HG03045 (cell line): Measurements from ENCODE around the gene CLP1.
"Not testable (repeated sequence)": the region's sequence is repeated elsewhere in the genome, so short reads cannot be mapped to it uniquely, and the experiment has no call there.

Experiments
- ATAC-seq: cut with Tn5 transposase; IDR thresholded peaks from one replicate; pipeline ENCODE4 v1.9.1; 2021; ENCODE audit warnings: mild to moderate bottlenecking, moderate library complexity; ENCODE audit not compliant: unreplicated experiment

Gene CLP1

DNA sequence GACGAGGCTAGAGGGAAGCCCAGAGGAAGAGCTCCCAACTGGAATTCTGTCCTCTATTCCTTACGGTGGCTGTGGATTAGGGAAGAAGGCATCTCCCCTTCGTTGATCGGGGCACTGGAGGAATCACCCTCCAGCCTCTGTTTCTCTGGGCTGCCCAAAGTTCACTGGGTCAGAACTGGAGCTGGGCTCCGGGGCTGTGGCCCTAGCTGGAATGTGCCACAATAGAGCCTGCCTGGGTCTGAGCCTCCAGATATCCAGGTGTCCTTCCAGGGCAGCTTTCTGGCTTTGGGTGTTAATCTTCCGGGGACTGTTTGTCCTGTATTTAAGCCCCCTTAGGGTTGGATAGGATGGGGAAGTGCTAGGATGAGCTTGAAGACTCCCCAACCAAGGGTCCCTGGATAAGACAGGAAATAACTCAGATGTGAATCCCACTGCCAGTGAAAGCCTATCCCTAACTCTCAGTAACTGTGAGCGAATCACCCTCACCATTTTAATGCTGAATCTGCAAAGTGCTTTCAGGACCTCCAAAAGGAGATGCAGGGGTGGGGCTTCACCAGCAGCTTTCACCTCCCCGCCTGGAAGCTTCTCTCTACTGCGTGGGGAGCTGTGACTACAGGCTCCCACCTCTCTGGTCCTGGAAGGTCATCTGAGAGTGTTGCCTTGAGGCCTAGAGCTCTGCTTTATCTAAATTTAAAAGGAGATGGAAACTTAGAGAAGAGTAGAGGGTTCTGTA lies 17.3 kb upstream of the CLP1 start:
- no peak for ATAC-seq

DNA sequence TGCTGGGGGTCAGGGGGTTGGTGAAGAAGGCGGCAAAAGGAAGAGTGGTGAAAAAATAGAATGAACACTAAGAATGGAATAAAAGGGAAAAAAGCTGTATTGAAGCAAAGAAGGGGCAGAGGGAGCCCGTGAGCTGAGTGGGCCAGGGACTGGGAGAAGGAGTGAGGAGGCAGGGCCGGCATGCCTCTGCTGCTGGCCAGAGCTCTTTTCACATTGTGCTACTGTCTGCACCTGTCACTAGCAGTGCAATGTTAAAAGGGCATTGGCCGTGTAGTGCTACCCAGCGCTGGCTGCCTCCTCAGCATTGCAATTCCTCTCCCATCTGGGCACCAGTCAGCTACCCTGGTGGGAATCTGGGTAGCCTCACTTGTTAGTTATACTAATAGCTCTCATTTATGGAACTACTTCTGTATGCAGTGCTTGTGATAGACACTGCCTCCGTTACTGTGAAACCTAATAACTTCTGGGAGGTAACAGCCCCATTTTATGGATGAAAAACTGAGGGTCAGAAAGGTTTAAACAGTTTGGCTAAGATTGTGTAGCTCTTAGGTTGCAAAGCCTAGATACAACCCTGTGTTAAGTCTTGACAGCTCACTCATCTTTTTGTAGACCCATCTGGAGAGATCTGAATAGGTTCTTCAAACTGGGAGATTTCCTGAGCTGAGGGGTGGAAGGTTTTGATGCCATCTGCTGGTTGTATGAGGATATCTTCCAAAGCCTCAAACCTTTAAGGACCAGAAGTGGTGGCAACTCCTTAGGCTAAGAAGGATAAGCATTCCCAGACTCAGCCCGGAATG lies 16.4 kb upstream of the CLP1 start:
- no peak for ATAC-seq

DNA sequence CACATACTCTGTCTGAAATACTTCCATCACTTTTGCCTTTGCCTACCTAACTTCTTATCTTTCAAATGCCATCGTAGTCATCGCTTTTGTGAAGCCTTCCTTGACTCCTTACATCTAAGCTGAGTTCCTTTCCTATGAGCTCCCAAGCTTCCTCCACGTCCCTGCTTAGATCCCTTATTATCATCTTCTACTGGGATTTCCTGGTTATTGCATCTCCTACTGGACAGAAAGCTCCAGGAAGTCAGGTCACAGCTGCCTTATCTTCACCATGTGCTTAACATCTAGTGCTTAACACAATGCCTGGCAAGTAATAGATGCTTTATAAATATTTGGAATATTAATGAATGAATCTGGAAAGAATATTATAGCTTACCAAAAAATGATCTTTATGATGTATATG lies 13.8 kb upstream of the CLP1 start:
- ATAC-seq, result no peak

DNA sequence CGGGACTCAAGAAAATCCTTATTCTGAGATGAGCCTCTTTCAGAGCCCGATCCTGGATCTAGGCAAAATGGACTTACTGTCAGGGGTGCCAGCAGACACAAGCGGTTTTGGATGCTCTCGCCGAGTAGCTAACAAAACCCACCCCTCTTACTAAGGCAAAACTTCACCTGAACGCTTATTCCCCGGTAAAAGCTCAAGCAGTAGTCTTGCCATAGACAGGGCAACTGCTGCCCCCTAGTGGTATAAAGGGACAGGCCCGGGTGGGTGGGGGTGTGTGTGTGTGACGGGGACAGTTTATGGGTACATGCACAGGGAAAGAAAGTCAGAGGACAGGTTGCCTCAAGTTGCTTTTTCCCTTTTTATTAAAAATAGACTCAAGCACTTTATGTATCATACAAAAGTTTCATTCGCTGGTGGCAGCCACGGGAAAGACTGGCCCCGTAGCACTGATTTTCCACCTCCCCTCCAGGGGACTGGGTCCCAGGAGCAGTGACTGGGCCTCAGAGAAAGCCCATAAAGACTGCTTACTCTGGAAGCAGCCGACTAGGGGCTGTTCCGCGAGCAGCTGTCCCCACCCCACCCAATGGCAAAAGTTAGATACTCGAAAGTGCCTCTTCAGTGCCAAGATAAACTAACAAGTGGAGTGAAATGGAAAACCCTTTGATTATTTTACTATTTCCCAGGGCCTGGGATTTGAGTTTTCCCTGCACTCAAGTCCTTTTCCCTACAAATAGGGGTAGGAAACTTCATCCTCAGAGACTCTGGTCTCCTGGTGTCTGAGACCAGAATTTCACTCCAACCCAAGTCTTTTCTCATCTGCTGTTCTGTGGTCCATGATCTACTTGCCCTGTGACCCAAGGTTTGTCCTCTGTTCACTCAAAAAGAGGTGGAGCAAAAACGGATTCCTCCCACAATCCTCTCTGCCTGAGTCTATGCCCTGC lies 12.5 kb upstream of the CLP1 start:
- peak; percentile 51 for ATAC-seq

DNA sequence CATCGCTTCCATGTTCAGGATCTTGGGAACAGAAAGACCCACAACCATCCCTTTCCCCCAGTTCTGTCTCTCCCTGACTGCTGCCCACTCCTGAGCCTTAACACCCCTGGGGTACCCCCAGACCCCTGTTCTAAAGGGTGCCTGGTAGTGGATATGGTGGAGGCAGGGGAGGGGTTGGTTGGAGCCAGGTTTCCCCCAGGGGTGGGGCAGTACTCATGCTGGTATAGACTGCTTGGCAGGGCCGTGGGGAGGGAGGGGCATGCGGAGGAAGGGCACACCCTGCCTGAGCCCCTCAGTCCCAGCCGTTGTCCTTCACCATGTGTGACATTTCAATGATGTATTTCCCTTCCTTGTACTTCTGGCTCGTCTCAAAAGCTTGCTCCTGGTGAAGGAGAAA lies 11.9 kb upstream of the CLP1 start:
- ATAC-seq, result no peak

DNA sequence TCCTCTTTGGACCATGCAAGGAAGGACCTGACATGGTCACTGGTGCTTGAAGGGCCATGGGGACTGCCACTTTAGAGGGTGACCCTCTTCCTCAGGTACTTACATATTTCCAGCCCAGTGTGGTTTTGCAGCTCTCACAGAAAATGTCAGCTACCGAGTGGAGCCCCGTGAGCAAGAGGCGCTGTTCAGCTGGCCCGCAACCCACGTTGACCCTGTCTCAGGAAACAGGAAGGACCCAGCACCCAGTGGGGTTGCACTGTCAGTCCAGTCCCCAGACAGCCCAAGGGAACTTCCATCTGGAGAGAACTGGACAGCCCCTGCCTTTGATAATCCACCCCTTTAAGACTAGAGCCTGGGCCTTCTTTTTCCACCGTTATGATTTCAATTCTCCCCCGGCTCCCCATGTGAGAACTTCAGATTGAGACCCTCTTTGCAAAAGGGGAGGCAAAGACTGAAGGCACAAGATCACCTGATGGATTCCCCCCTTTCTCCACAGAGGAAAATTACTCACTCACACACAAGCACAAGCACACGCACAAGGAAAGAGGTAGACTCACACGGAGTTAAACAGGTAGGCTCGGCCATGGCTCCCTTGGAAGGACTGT lies 11.3 kb upstream of the CLP1 start:
- no peak for ATAC-seq

DNA sequence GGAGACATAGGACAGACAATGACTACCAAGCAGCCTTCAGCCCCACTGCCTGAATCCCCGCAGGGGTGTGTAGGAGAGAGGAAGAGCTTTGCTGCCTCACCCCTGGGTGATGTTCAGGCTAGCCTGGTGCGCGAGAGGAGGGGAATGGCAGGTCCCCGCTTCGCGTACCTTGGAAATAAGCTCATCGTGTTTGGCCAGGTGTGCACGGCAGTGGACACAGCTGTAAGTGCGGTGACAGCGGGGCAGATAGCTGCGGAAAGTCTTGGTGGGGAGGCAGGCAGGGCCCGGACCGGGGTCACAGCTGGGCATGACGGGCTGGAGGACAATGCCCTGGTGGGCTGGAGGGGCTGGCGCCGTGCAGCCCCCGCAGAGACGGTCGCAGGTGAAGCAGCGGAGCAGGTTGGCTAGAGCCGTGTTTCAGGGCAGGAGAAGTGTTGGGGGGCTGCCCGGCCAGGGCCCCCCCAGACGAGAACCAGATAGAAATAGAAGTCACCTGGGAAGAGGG lies 10.7 kb upstream of the CLP1 start:
- ATAC-seq, result no peak

DNA sequence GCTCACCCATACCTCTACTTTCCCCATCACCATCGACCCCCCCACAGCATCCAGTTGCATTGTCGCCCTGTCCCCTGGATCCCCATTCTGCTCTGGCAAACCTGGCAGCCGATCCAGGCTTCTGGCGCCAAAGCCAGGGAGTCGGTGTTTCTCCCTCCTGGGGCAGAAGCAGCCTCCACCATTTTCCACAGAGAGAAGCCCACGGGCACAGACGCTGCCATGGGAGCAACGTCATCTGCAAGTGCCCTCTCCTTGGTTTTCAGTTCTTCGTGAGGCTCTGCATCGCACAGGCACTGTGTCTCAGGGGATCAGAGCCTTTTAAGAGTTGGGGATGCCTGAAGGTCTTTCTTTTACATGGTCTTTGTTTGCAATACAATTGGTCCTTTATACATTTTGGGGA lies 10.2 kb upstream of the CLP1 start:
- no peak for ATAC-seq

DNA sequence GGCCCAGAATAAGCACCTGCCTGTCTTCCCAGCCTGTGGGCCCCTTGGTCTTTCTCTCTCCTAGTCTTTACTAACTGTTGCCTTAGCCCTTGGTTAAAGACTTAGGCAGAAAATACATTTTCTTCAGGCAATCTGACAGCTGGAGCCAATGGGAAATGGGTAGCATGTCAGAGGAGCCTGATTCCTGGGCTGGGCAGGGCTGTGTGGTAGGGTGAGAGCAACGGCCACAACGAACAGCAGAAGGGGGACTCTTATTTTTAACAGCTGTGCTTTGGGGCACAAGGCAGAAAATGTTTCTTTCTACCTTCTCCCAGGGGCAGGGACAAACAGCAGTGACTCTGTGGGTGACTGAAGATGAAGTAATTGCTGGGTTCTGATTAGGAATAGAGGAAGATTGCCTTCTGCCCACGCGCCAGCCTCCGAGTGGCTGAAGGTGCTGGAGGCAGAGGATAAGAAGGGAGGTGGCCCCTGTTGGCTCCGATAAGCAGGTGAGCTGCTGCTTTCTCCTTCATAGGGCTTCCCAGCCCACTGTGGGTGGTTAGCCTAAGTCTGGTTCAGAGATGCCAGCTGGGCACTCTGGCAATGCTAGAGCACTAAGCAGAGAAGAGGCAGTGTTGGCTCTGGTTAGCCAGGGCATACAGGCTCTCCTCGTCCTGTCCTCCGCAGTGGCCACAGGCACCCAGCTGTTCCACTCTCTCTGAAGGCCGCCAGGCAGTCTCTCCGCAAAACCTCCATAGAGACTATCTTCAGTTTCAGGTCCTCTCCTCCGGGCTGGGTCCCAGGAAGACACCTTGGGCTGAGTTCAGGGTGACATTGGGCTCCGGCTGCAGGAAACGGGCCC lies 9.4 kb upstream of the CLP1 start:
- no peak for ATAC-seq

DNA sequence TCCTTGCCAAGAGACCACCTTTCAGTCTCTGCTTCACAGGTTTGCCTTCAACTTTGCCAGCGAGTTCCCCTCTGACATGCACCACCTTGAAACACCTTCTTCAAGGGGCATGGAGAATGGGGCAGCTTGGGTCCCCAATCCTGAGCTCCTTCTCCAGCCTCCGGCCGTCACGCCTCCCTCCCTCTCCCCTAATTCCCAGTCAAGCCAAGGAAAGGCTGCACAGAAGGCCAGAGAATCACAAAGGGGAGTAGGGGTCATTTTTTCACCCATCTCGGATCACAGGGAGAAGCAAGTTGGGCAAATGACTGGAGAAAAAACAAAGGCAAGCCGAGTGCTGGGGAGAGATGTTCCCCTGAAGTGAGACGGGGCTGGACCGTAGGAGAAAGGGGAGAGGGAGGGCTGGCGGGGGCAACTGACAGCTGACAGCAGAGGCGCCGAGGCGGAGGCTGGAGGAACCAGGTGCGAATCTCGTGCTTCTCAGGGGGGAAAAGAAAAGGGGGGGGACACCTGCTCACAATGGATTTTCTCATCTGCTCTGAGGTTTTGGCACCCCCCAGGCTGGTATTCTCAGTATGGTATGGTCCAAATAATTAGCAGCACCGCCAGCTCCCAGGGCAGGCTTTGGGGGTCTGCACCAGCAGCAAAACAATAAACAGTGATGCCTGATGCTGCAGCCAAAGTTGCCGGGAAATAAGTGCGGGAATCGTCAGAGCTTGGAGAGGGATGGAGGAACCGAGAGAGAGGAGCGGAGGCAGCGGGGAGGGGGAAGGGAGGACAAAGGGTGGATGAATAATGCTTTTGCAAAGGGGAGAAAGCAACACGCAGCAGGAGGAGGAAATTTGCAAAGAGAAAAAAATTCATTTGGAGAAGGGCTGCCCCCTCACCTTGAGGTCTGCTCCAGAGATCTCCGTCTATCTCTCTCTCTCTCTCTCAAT lies 8.5 kb upstream of the CLP1 start:
- no peak for ATAC-seq

DNA sequence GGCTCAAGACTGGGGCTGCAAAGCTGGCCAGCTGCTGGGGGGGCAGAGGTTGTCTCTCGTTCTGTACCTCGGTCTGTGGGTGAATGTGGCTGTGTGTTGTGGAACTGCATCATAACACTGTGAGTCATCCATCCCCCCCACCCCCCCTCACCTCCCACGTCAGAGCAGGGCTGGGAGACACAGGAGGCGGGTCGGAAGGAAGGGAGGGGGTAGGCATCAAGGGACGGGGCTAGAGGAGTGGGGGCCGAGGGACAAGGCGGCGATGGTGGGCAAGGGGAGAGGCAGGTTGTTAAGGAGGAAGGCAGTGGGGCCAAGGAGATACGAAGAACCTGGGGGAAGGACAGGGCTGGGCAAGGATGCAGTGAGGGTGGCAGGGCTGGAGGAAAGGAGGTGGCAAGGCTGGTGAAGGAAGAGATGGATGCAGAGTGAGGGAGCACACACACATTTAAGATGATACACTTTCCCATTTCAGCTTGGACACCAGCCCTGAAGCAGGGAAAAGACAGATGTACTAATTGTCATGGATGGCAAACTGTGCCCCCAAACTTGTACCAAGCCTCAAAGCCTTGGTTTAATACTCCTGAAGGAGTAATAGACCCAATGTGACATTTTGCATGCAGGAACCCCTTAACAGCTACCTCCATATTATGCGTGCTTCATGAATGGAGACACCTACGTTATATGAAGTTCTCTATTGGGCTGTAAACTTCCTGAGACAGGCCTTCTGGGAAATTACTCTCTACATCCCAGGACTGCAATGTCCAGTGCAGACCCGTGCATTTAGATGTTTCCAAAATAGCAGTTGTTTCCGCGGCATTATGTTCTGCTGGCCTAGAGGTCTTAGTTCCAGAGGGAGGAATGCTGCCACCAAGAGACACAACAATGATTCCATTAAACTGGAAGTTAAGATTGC lies 7.5 kb upstream of the CLP1 start, which contains the start of gene YPEL4:
YPEL4 (minus strand) TSS at position 87 of the 913 bp plus-strand sequence. CDS start 2,805 bp downstream, outside the sequence.
- no peak for ATAC-seq

DNA sequence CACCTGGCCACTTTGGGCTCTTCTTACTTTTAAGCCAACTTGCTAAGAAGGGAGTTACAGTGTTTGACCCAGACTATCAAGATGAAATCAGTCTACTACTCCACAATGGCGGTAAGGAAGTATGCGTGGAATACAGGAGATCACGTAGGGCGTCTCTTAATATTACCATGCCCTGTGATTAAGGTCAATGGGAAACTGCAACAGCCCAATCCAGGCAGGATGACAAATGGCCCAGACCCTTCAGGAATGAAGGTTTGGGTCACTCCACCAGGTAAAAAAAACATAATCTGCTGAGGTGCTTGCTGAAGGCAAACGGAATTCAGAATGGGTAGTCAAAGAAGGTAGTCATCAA lies 6.8 kb upstream of the CLP1 start:
- ATAC-seq, result no peak

DNA sequence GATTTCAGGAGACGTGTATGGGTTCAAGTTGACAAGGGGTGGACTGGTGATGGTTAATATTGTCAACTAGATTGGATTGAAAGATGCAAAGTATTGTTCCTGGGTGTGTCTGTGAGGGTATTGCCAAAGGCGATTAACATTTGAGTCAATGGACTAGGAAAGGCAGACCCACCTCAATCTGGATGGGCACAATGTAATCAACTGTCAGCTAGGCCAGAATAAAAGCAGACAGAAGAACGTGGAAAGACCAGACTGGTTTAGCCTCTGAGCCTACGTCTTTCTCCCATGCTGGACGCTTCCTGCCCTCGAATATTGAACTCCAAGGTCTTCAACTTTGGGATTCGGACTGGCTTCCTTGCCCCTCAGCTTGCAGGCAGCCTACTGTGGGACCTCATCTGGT lies 6.2 kb upstream of the CLP1 start:
- ATAC-seq, result no peak

DNA sequence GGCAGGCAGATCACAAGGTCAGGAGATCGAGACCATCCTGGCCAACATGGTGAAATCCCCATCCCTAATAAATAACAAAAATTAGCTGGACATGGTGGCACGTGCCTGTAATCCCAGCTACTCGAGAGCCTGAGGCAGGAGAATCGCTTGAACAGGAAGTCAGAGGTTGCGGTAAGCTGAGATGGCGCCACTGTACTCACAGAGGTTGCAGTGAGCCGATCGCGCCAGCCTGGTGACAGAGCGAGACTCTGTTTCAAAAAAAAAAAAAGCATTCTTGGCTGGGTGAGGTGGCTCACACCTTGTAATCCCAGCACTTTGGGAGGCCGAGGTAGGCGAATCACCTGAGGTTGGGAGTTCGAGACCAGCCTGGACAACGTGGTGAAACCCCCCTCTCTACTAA lies 5.3 kb upstream of the CLP1 start:
- not testable (repeated sequence) for ATAC-seq

DNA sequence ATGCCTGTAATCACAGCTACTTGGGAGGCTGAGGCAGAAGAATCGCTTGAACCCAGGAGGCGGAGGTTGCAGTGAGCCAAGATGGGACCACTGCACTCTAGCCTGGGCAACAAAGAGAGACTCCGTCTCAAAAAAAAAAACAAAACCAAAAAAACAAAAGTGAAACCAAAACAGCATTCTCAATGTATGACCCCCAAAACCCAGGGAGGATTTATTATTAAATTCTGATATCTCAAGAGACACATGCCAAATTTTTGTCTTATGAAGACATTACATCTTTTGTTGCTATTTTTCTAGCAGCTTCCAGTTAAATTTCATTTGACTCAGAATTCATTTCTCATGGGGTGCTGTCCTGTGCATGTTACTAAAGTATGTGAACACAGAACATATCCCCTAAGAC lies 4.9 kb upstream of the CLP1 start:
- ATAC-seq, result no peak

DNA sequence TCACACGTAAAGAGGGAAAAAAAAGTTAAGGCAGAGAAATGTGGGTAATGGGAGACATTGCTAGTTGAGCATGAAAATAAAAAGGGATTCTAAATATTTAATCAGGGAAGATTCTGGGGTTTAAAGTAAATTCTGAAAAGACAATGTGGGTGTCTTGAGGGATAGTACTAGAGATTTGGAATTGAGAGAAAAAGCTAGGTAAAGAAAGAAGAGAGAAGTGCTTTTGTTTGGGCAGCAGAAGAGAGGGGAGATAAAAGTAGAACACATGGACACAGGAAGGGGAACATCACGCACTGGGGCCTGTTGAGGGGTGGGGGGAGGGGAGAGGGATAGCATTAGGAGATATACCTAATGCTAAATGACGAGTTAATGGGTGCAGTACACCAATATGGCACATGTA lies 4.4 kb upstream of the CLP1 start:
- ATAC-seq, result no peak

DNA sequence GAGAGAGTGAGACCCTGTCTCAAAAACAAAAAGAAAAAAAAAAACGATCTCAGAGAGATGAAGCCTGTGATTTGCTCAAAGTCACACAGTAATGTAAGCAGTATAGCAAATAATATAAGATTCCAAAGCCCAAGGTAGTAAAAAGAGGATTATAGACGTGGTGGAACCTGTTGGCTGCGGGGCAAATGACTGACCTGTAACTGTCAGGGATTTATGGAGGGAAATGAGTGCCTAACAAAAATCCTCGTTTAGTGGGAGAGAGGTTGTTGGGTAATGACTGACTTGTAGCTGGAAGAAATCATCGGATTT lies 723 bp upstream of the CLP1 start:
- ATAC-seq, result no peak

DNA sequence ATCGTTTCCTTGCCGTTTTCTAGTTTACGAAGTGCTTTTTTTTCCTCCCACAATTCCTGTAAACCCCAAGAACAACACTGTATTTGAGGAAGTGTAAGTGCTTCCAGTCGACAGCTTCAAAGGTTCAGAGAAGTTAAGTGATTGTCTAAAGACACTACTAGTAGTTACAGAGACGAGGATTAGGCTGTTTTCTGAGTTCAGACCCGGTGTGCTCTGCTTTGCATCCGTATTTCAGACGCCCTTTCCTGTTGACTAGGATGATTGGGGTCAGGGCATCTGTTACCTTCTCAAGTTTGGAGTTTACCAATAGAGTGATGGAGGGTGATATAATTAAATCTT lies 430 bp downstream of the CLP1 start:
- ATAC-seq, result no peak
